Embryonic facial prominence (tissue), 1 donor: Measurements from ENCODE around the gene LAPTM5.

Source experiments
- DNase-seq: peaks from one replicate; pipeline ENCODE4 v3.0.0-alpha.2; 2016; ENCODE audit errors: extremely low spot score

Gene LAPTM5

DNA sequence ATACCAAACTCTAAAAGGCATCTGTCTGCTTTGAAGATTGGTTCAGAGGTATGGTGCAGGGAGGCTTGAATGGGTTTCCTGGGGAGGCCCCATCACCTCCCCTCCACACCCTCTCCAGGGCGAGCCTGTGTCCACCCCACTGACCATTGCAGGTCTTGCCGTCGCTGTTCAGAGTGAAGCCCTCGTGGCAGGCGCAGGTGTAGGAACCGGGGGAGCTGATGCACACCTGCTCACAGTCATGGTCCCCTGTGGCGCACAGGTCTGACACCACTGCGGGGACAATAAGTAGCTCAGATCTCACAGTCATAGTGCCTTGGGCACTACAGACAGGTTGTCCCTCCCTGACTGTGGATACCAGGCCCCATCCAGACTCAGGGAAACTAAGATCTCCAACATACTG lies 40.9 kb downstream of the LAPTM5 start:
- no peak for DNase-seq

DNA sequence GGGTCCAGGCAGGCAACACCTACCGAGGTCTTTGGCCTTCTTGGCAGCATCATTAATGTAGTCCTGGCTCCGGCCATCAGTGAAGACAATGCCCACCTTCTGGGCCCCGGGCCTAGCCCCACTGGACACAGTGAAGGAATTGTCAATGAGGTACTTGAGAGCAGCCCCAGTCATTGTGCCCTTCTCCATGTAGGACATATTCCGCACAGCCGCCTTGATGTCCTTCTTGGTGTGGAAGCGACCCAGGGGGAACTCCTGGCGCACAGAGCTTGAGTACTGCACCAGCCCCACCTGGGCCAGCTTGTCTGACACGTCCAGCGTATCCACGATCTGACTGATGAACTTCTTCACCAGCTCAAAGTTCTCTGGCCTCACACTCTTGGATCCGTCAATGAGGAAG lies 41.7 kb downstream of the LAPTM5 start:
- DNase-seq, result no peak

GRCh38 chr1:30715216-30715615 lies 42.4 kb downstream of the LAPTM5 start:
- no peak for DNase-seq

- DNase-seq, result no peak
Measured at GRCh38 chr1:30714536-30715090, 43.0 kb downstream of the LAPTM5 start.

- DNase-seq, result no peak
Measured at GRCh38 chr1:30714025-30714424, 43.5 kb downstream of the LAPTM5 start.

DNA sequence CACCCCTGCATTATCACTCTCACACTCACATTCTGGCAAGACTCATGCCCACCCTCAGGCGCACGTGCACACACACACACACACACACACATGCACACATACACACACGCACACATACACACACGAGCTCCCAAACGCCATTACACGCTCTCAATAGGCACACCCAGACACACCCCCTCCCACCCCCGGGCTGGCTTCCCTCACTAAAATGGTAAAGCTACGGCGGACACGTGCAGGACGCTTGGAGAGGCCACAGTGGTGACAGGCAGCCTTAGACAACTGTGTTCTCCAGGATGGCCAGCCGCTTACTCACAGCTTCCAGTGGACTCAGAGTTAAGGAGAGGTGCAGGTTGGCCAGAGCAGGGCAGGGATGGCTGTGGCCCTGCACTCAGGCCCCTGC lies 44.3 kb downstream of the LAPTM5 start:
- no peak for DNase-seq

- DNase-seq, result no peak
Measured at GRCh38 chr1:30712583-30712982, 45.0 kb downstream of the LAPTM5 start.

DNA sequence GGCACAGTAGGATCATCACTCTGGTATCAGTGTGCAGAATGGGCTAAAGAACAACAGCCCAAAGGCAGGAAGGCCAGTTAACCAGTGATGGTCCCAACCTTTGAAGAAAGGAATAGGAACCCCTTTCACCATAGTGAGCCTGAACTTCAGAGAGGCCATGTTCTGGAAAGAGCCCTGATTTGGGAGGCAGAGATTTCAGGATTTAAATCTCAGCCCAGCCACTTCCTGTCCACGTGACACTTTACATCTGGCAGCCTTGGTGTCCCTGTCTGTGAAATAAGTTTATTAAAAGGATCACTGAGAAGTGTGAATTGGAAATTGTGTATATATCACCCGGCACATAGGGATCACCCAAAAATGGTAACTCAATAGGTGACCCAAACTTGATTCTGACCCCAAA lies 47.2 kb downstream of the LAPTM5 start:
- DNase-seq, result no peak

DNA sequence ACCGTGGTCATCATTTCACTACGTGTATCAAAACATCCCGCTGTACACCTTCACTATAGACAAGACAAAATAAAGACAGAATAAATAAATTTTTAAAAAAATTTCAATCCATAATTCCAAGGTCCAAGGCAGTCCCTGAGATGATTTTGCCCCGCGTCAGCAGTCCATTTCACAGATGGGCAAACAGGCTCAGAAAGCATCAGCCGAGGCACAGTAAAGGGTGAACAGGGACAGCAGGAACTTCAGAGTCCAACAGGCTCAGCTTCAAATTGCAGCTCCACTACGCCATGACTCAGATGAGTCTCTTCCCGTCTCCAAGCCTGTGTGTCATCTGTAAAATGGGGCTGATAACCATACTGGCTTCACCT lies 49.2 kb downstream of the LAPTM5 start:
- DNase-seq, result no peak

- DNase-seq, result peak; percentile 49
Measured at GRCh38 chr1:30707412-30708360, 49.9 kb downstream of the LAPTM5 start.

DNA sequence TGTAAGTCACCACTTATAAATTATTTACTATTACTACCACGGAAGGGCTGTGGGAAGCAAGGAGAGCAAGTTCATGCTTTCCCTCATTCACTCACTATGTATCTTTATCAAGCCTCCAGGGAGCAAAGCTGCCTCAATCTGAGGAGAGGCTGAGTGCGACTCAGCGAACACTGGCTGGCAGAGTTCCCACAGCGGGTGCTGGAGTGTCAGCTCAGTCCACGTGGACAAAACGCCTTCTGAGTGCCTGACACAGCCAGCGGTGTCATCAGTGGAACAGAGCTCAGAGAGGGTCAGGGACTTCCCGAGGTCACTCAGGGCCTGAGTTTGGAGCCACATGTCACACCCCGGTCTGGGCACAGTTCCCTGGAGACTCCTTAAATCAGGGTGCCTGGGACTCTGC lies 51.0 kb downstream of the LAPTM5 start:
- no peak for DNase-seq

GRCh38 chr1:30705698-30706097 lies 51.9 kb downstream of the LAPTM5 start:
- DNase-seq, result no peak

DNA sequence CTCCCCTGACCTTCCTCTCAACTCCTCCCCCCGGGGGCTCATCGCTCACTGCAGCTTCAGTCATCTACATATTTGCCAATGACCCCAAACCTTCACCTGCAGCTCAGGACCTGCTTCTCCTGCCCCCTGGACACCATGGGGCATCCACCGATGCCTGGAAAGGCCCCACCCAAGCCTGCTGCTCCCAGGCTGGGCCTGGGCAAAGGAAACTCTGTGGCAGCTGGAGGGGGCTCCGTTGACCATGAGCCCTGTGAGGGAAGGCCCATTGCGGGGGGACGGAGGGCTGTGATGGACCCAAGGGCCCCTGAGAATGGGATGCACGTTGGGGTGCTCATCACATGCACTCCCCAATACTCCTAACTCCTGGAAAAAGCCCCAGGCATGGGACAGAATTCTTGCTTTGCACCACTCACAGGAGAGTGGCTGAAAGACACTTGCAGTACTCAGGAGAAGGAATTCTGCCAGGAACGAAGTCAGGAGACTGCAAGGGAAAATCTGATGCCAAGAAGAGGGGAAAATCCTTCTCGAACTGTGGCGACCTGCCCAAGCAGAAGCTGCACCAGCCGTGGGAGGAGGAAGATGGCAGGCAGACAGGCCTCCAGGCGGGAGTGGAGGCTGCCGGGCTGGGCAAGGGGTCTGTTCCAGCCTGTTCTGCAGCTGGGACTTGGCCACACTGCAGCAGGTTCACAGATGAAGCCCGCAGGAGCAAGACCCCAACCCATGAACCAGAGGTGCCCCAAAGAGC lies 52.6 kb downstream of the LAPTM5 start:
- DNase-seq, result no peak

GRCh38 chr1:30704271-30704670 lies 53.3 kb downstream of the LAPTM5 start:
- no peak for DNase-seq

DNA sequence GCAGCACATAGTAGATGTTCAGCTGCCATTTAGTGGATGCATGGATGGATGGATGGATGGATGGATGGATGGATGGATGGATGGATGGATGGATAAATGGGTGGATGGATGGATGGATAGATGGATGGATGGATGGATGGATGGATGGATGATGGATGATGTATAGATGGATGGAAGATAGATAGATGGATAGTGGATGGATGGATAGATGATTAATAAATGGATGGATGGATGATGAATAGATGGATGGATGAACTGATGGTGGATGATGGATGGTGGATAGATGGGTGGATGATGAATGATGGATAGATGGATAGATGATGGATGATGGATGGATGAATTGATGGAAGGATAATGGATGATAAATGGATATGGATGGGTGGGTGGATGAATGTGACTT lies 54.8 kb downstream of the LAPTM5 start:
- DNase-seq, result no peak

GRCh38 chr1:30701258-30701633 lies 56.3 kb downstream of the LAPTM5 start:
- DNase-seq, result no peak

DNA sequence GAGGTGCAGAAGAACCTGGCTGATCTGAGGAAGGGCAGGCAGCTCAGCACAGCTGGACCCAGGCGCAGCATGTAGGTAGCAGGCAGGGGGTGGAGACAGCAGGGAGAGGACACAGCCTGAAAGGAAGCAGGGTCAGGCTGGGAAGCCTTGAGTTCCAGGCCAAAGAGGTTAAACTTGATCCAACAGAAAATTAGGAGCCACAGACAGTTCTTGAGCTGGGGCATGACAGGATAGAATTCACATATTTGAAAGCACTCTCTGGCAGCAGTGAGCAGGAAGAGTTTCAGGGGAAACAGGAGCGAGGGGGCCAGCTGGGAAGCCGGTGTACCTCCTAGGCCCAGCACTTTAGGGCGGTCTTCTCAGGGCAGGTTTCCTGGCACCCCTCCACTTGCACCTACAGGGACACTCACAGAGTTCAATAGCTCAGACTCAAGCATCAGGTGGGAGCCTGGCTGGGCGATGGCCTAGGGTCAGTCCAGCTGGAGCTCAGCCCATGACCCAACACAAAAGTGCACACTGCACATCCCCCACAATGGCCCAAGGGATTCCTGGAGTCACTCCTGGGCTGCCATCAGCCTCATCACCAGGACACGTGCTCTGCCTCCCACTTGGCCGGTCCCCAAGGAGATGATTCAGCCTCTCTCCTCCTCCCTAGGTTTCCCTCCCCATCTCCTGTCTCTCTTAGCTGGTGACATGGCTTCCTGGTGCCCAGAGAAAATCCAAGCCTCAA lies 56.9 kb downstream of the LAPTM5 start:
- DNase-seq, result no peak

GRCh38 chr1:30699762-30700161 lies 57.8 kb downstream of the LAPTM5 start:
- DNase-seq, result no peak

DNA sequence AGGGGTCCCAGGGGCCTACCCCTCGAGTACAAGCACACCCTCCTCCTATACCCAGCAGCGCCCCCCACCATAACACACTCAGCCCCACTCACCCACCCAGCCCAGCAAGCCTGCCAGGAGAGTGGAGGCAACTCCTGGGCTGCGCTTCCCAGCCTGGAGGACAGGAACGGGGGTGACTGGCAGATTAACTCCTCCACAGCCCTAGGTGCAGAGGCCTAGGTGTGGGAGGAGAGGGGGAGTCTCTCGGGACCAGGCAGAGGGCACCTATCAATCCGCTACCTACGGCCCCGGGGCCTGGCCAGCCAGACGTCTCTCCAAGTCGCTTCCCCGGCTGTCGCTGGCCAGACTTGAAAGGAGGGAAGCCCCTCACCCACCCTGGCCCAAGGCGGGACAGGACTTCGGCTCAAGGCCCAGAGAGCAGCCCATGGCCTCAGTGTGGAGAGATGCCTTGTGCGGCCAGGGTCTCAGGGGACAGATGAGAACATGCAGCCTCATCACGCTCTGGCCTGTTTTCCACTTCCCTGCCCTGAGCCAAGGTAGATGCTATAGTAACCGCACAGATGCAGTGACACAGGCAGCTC lies 59.1 kb downstream of the LAPTM5 start:
- no peak for DNase-seq

GRCh38 chr1:30697571-30698376 lies 59.8 kb downstream of the LAPTM5 start:
- DNase-seq, result no peak

DNA sequence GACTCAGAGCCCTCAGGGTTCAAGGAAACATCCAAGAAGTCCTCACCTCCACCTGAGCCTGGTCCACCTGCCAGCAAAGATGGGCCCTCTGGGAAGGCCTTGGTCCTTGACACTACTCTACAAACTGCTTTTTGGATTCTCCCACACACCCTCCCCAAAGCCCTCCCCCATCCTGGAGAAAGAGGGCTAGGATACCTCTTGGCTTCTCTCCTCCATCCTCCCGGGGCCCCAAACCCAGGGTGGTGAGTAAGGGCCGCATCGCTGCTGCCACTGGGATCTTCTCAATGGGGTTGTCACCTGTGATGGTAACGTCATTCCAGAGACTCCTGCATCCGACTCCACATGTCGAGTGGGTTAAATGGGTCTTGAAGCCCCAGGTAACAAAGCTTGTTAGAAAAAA lies 60.7 kb downstream of the LAPTM5 start:
- no peak for DNase-seq
